HEK293 (cell line): ENCODE measurements around the gene ATP5F1D.

Source experiments
- GLI2 ChIP-seq: fragments of 450-650 bp; formaldehyde crosslinking; IDR thresholded peaks from 2 replicates; pipeline ENCODE4; 2017; ENCODE audit warnings: missing biosample characterization, missing genetic modification characterization, low read depth, borderline replicate concordance
- PRDM1 ChIP-seq: fragments of 450-650 bp; formaldehyde crosslinking; IDR thresholded peaks from 2 replicates; pipeline ENCODE4; 2016; ENCODE audit warnings: missing biosample characterization, missing genetic modification characterization
- PRDM6 ChIP-seq: fragments of 450-650 bp; formaldehyde crosslinking; IDR thresholded peaks from 2 replicates; pipeline ENCODE4 v1.5.1; 2017; ENCODE audit warnings: missing biosample characterization, missing genetic modification characterization
- SP2 ChIP-seq: fragments of 450-650 bp; formaldehyde crosslinking; IDR thresholded peaks from 2 replicates; pipeline ENCODE4 v1.5.1; 2016; ENCODE audit warnings: missing biosample characterization, missing genetic modification characterization
- WT1 ChIP-seq: fragments of 450-650 bp; formaldehyde crosslinking; IDR thresholded peaks from 2 replicates; pipeline ENCODE4 v1.5.1; 2016; ENCODE audit warnings: missing biosample characterization, missing genetic modification characterization
- YY1 ChIP-seq: fragments of 450-650 bp; formaldehyde crosslinking; IDR thresholded peaks from 2 replicates; pipeline ENCODE4 v1.5.1; 2018; ENCODE audit warnings: missing biosample characterization, missing genetic modification characterization
- ZBTB20 ChIP-seq: fragments of 450-650 bp; formaldehyde crosslinking; IDR thresholded peaks from 2 replicates; pipeline ENCODE4 v1.5.1; 2016; ENCODE audit warnings: missing biosample characterization, missing genetic modification characterization
- ZBTB26 ChIP-seq: fragments of 450-650 bp; formaldehyde crosslinking; optimal IDR thresholded peaks from 2 replicates; pipeline ENCODE3; 2016; ENCODE audit warnings: missing biosample characterization, mild to moderate bottlenecking, missing genetic modification characterization
- ZBTB48 ChIP-seq: fragments of 450-650 bp; formaldehyde crosslinking; IDR thresholded peaks from 2 replicates; pipeline ENCODE4 v1.5.1; 2016; ENCODE audit warnings: missing biosample characterization, missing genetic modification characterization
- ZFP37 ChIP-seq: fragments of 450-650 bp; formaldehyde crosslinking; IDR thresholded peaks from 2 replicates; pipeline ENCODE4 v1.5.1; 2016; ENCODE audit warnings: missing biosample characterization, missing genetic modification characterization
- ZIC2 ChIP-seq: fragments of 450-650 bp; formaldehyde crosslinking; IDR thresholded peaks from 2 replicates; pipeline ENCODE4 v1.5.1; 2016; ENCODE audit warnings: missing biosample characterization, missing genetic modification characterization
- ZNF112 ChIP-seq: fragments of 450-650 bp; formaldehyde crosslinking; IDR thresholded peaks from 2 replicates; pipeline ENCODE4 v1.5.0; 2017; ENCODE audit warnings: missing biosample characterization, missing genetic modification characterization
- ZNF121 ChIP-seq: fragments of 450-650 bp; formaldehyde crosslinking; IDR thresholded peaks from 2 replicates; pipeline ENCODE4 v1.5.1; 2016; ENCODE audit warnings: missing biosample characterization, missing genetic modification characterization
- ZNF157 ChIP-seq: fragments of 450-650 bp; formaldehyde crosslinking; IDR thresholded peaks from 2 replicates; pipeline ENCODE4 v1.5.1; 2016; ENCODE audit warnings: missing biosample characterization, missing genetic modification characterization
- ZNF169 ChIP-seq: fragments of 450-650 bp; formaldehyde crosslinking; IDR thresholded peaks from 2 replicates; pipeline ENCODE4 v1.5.1; 2016; ENCODE audit warnings: missing biosample characterization, missing genetic modification characterization
- ZNF174 ChIP-seq: fragments of 450-650 bp; formaldehyde crosslinking; IDR thresholded peaks from 2 replicates; pipeline ENCODE4 v1.5.0; 2017; ENCODE audit warnings: missing biosample characterization, mild to moderate bottlenecking, missing genetic modification characterization
- ZNF23 ChIP-seq: fragments of 450-650 bp; formaldehyde crosslinking; IDR thresholded peaks from 2 replicates; pipeline ENCODE4 v1.5.1; 2016; ENCODE audit warnings: missing biosample characterization, missing genetic modification characterization, borderline replicate concordance
- ZNF239 ChIP-seq: fragments of 450-650 bp; formaldehyde crosslinking; IDR thresholded peaks from 2 replicates; pipeline ENCODE4 v1.5.1; 2016; ENCODE audit warnings: missing biosample characterization, missing genetic modification characterization
- ZNF248 ChIP-seq: fragments of 450-650 bp; formaldehyde crosslinking; IDR thresholded peaks from 2 replicates; pipeline ENCODE4 v1.5.1; 2017; ENCODE audit warnings: missing biosample characterization, missing genetic modification characterization
- ZNF266 ChIP-seq: fragments of 450-650 bp; formaldehyde crosslinking; IDR thresholded peaks from 2 replicates; pipeline ENCODE4 v1.5.1; 2016; ENCODE audit warnings: missing biosample characterization, missing genetic modification characterization, low read depth
- ZNF280C ChIP-seq: fragments of 450-650 bp; formaldehyde crosslinking; IDR thresholded peaks from 2 replicates; pipeline ENCODE4 v1.5.1; 2016; ENCODE audit warnings: missing biosample characterization, missing genetic modification characterization
- ZNF292 ChIP-seq: fragments of 450-650 bp; formaldehyde crosslinking; IDR thresholded peaks from 2 replicates; pipeline ENCODE4 v1.5.1; 2016; ENCODE audit warnings: low read depth, missing biosample characterization, missing genetic modification characterization, borderline replicate concordance
- ZNF335 ChIP-seq: fragments of 450-650 bp; formaldehyde crosslinking; conservative IDR thresholded peaks from 2 replicates; pipeline ENCODE4 v1.5.1; 2016; ENCODE audit warnings: missing biosample characterization, missing genetic modification characterization
- ZNF416 ChIP-seq: fragments of 450-650 bp; formaldehyde crosslinking; IDR thresholded peaks from 2 replicates; pipeline ENCODE4 v1.5.1; 2016; ENCODE audit warnings: missing biosample characterization, missing genetic modification characterization
- ZNF48 ChIP-seq: fragments of 450-650 bp; formaldehyde crosslinking; IDR thresholded peaks from 2 replicates; pipeline ENCODE4 v1.5.1; 2016; ENCODE audit warnings: missing biosample characterization, missing genetic modification characterization
- ZNF521 ChIP-seq: fragments of 450-650 bp; formaldehyde crosslinking; IDR thresholded peaks from 2 replicates; pipeline ENCODE4 v1.5.1; 2017; ENCODE audit warnings: missing biosample characterization, mild to moderate bottlenecking, missing genetic modification characterization
- ZNF560 ChIP-seq: fragments of 450-650 bp; formaldehyde crosslinking; IDR thresholded peaks from 2 replicates; pipeline ENCODE4 v1.5.1; 2017; ENCODE audit warnings: missing biosample characterization, missing genetic modification characterization, borderline replicate concordance
- ZNF561 ChIP-seq: fragments of 450-650 bp; IDR thresholded peaks from 2 replicates; pipeline ENCODE4 v1.5.1; 2018; ENCODE audit warnings: missing biosample characterization, missing genetic modification characterization, borderline replicate concordance
- ZNF621 ChIP-seq: fragments of 450-650 bp; formaldehyde crosslinking; IDR thresholded peaks from 2 replicates; pipeline ENCODE4 v1.5.1; 2017; ENCODE audit warnings: missing biosample characterization, missing genetic modification characterization
- ZNF660 ChIP-seq: fragments of 450-650 bp; IDR thresholded peaks from 2 replicates; pipeline ENCODE4 v1.5.1; 2018; ENCODE audit warnings: missing biosample characterization, mild to moderate bottlenecking, missing genetic modification characterization
- ZNF664 ChIP-seq: fragments of 450-650 bp; formaldehyde crosslinking; IDR thresholded peaks from 2 replicates; pipeline ENCODE4 v1.5.1; 2016; ENCODE audit warnings: missing biosample characterization, missing genetic modification characterization
- ZNF76 ChIP-seq: fragments of 450-650 bp; formaldehyde crosslinking; IDR thresholded peaks from 2 replicates; pipeline ENCODE4; 2016; ENCODE audit warnings: low read depth, missing biosample characterization, missing genetic modification characterization, borderline replicate concordance
- ZNF776 ChIP-seq: fragments of 450-650 bp; formaldehyde crosslinking; IDR thresholded peaks from 2 replicates; pipeline ENCODE4 v1.5.0; 2017; ENCODE audit warnings: missing biosample characterization, missing genetic modification characterization, borderline replicate concordance
- ZNF830 ChIP-seq: fragments of 450-650 bp; IDR thresholded peaks from 2 replicates; pipeline ENCODE4 v1.5.0; 2018; ENCODE audit warnings: missing biosample characterization, missing genetic modification characterization, low read depth, mild to moderate bottlenecking, moderate library complexity
- ZSCAN4 ChIP-seq: fragments of 450-650 bp; formaldehyde crosslinking; IDR thresholded peaks from 2 replicates; pipeline ENCODE4 v1.5.1; 2017; ENCODE audit warnings: missing biosample characterization, missing genetic modification characterization
- TF ChIP-seq, protein P1 (sequence below): fragments of 450-650 bp; formaldehyde crosslinking; IDR thresholded peaks from 2 replicates; pipeline ENCODE4 v1.5.1; 2017; ENCODE audit warnings: missing biosample characterization, mild to moderate bottlenecking, missing genetic modification characterization, moderate library complexity

ATP5F1D gene

GRCh38 chr19:1262623-1263123 is 21.1 kb downstream of the ATP5F1D start (continued):
- TF ChIP-seq ZNF280C (tag by site-specific recombination) (no peak), ZNF266 (tag by site-specific recombination) (no peak), ZNF830 (tag by site-specific recombination) (no peak), ZIC2 (tag by site-specific recombination) (no peak), GLI2 (tag by site-specific recombination) (no peak), ZFP37 (tag by site-specific recombination) (no peak), ZBTB48 (tag by site-specific recombination) (no peak), ZNF335 (tag by site-specific recombination) (no peak), ZNF112 (no peak), ZNF521 (tag by site-specific recombination) (no peak), ZNF248 (tag by site-specific recombination) (no peak), ZNF23 (tag by site-specific recombination) (no peak), ZNF239 (tag by site-specific recombination) (no peak), ZBTB26 (tag by site-specific recombination) (no peak), ZNF174 (no peak), ZBTB20 (tag by site-specific recombination) (no peak), ZNF776 (tag by site-specific recombination) (no peak), YY1 (tag by site-specific recombination) (no peak), ZNF621 (no peak), ZNF560 (tag by site-specific recombination) (no peak), SP2 (tag by site-specific recombination) (0 out of 2 replicates have a peak, but pooled peaks have one; percentile 9), ZNF416 (no peak), ZSCAN4 (tag by site-specific recombination) (no peak), ZNF76 (tag by site-specific recombination) (no peak), ZNF660 (no peak), WT1 (tag by site-specific recombination) (0 out of 2 replicates have a peak, but pooled peaks have one; percentile 16), ZNF664 (tag by site-specific recombination) (no peak), ZNF561 (tag by site-specific recombination) (no peak), ZNF157 (tag by site-specific recombination) (no peak), ZNF292 (tag by site-specific recombination) (no peak), ZNF169 (tag by site-specific recombination) (no peak), PRDM1 (peak; percentile 55; the same call in 1 of the 2 replicates), ZNF48 (tag by site-specific recombination) (no peak), ZNF121 (tag by site-specific recombination) (no peak), PRDM6 (no peak)
- TF ChIP-seq, protein P1, sequence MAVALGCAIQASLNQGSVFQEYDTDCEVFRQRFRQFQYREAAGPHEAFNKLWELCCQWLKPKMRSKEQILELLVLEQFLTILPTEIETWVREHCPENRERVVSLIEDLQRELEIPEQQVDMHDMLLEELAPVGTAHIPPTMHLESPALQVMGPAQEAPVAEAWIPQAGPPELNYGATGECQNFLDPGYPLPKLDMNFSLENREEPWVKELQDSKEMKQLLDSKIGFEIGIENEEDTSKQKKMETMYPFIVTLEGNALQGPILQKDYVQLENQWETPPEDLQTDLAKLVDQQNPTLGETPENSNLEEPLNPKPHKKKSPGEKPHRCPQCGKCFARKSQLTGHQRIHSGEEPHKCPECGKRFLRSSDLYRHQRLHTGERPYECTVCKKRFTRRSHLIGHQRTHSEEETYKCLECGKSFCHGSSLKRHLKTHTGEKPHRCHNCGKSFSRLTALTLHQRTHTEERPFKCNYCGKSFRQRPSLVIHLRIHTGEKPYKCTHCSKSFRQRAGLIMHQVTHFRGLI (tag by site-specific recombination), result no peak
